Aorta (tissue), 5 donors: ENCODE data around the gene MNT. TPM values are rescaled to one million over a fixed set of nuclear protein-coding genes. Genes with fewer than 3 reads are reported as not detected.

Experiments
- ATAC-seq: fragments of 200-7000 bp; cut with Tn5 transposase; one replicate; pipeline ENCODE4 v1.9.1; 2022; ENCODE audit warnings: moderate library complexity; ENCODE audit not compliant: low FRiP score
- DNase-seq, 2 donors: peaks; one replicate each; pipeline ENCODE4 v3.0.0-alpha.2; 2020
- H3K27ac ChIP-seq, 2 donors: one replicate each; pipeline ENCODE4 v1.5.1; 2013; ENCODE audit warnings: low read length in 2 of 2, mild to moderate bottlenecking in 2 of 2, moderate library complexity in 2 of 2, control low read depth in 1 of 2, inconsistent platforms in 1 of 2, low read depth in 1 of 2
- H3K27me3 ChIP-seq, 2 donors: one replicate each; pipeline ENCODE4 v1.6.1; 2013; ENCODE audit warnings: control low read depth in 1 of 2, low read length in 1 of 2, mild to moderate bottlenecking in 1 of 2, moderate library complexity in 1 of 2; ENCODE audit not compliant: insufficient read depth in 2 of 2, control insufficient read depth in 1 of 2
- H3K36me3 ChIP-seq, 2 donors: one replicate each; pipeline ENCODE4 v1.6.1; 2013; ENCODE audit warnings: control low read depth in 1 of 2, low read length in 1 of 2, mild to moderate bottlenecking in 1 of 2; ENCODE audit not compliant: insufficient read depth in 2 of 2, control insufficient read depth in 1 of 2
- H3K4me1 ChIP-seq, 2 donors: one replicate each; pipeline ENCODE4 v1.6.1; 2013; ENCODE audit warnings: low read length in 2 of 2, control low read depth in 1 of 2, mild to moderate bottlenecking in 1 of 2, moderate library complexity in 1 of 2; ENCODE audit not compliant: insufficient read depth in 2 of 2, control insufficient read depth in 1 of 2
- H3K4me3 ChIP-seq, 2 donors: one replicate each; pipeline ENCODE4 v1.5.1; 2013; ENCODE audit warnings: low read length in 2 of 2, control low read depth in 1 of 2, mild to moderate bottlenecking in 1 of 2
- H3K9me3 ChIP-seq: one replicate; pipeline ENCODE4 v1.6.1; 2013; ENCODE audit warnings: mild to moderate bottlenecking, low read length; ENCODE audit not compliant: control insufficient read depth
- WGBS, 2 donors: extraction: QIAGEN DNeasy Blood & Tissue Kit; methylation state at CpG; one replicate each; pipeline ENCODE4 v1.1.7; 2013; 5-methylcytosine and 5-hydroxymethylcytosine counted together
- intact Hi-C, 2 donors: fragments of 100-400 bp; cut with DNase I; formaldehyde crosslinking; loops; one replicate each; pipeline versions ENCODE4 v1.14.2 to v1.15.0; 2022
- polyA plus RNA-seq, 2 donors: library from polyadenylated mRNA; stranded (reverse); fragments of 200-250 nt; gene quantifications; one replicate each; pipeline ENCODE4 v1.2.3, GENCODE V29; 2013
- total RNA-seq, 2 donors: library from RNA; stranded (reverse); fragmentation: NEBNext Ultra II Directional; extraction: Animal tissue kit (Norgen Biotek cat#: 25700); gene quantifications; one replicate each; pipeline ENCODE4 v1.2.1, GENCODE V29; 2021
- donor health status: healthy with polysubstance abuse.
- donor health status: Bipolar disorder and iron deficiency.
- donor health status: DM: no; HTN: no; CAD: no.
- donor health status: DM: no; HTN: no; CAD: no.
- donor health status: DM: yes; HTN: yes; CAD: no.

MNT gene
- total and polyA plus RNA-seq, 4 donors, result 8.3 to 35.7 (median 18.6) TPM

GRCh38 chr17:2406903-2407790, 6.3 kb upstream of the MNT start:
- H3K4me3 ChIP-seq, result no peak overlapping the region

GRCh38 chr17:2406271-2406902, 5.5 kb upstream of the MNT start:
- no peaks in the 10 kb centered on the region for H3K36me3 ChIP-seq
- H3K27me3 ChIP-seq, result no peaks in the 10 kb centered on the region
- peak overlapping the region; percentile 69 to 91 for H3K27ac ChIP-seq
- intact Hi-C loops, result no loop called here
- DNase-seq (peak in 1 of 2 donors; percentile 47), ATAC-seq (no peak)
- no peaks in the 10 kb centered on the region for H3K4me1 ChIP-seq
- no peak overlapping the region for H3K4me3 ChIP-seq
- no peaks in the 10 kb centered on the region for H3K9me3 ChIP-seq
- WGBS, 2 donors, result 80 to 90% methylated on average over 8 of the region's 8 CpGs

More at GRCh38 chr17:2406903-2407790, 6.3 kb upstream of the MNT start:
- WGBS, 2 donors, result 16 to 22% methylated on average over 15 of the region's 15 CpGs
- no peaks in the 10 kb centered on the region for H3K4me1 ChIP-seq
- no peaks in the 10 kb centered on the region for H3K9me3 ChIP-seq
- intact Hi-C loops, result no loop called here
- peak overlapping the region; percentile 69 to 91 for H3K27ac ChIP-seq
- ATAC-seq (peak; percentile 82), DNase-seq (peak; percentile 86 to 90)
- H3K36me3 ChIP-seq, result no peaks in the 10 kb centered on the region
- H3K27me3 ChIP-seq, result no peaks in the 10 kb centered on the region

GRCh38 chr17:2405247-2405926, 4.5 kb upstream of the MNT start:
- DNase-seq (peak in 1 of 2 donors; percentile 50), ATAC-seq (no peak)
- H3K36me3 ChIP-seq, result no peaks in the 10 kb centered on the region
- H3K27ac ChIP-seq, result no peak overlapping the region
- H3K4me3 ChIP-seq, result no peak overlapping the region
- no peaks in the 10 kb centered on the region for H3K9me3 ChIP-seq
- intact Hi-C loops, result no loop called here
- H3K4me1 ChIP-seq, result no peaks in the 10 kb centered on the region
- no peaks in the 10 kb centered on the region for H3K27me3 ChIP-seq
- 85 to 92% methylated on average over 14 of the region's 14 CpGs for WGBS, 2 donors

GRCh38 chr17:2403044-2403443, 2.2 kb upstream of the MNT start:
- DNase-seq (peak in 1 of 2 donors; percentile 9), ATAC-seq (no peak)
- Histone ChIP-seq H3K36me3 (no peaks in the 10 kb centered on the region), H3K27ac (peak overlapping the region in 1 of 2 donors; percentile 87), H3K4me1 (no peaks in the 10 kb centered on the region), H3K9me3 (no peaks in the 10 kb centered on the region), H3K27me3 (no peaks in the 10 kb centered on the region), H3K4me3 (no peak overlapping the region)
- intact Hi-C loops, result no loop called here
- WGBS, 2 donors, result 66 to 73% methylated on average over 4 of the region's 4 CpGs

- H3K27me3 ChIP-seq, result no peaks in the 10 kb centered on the region
These were observed 1.7 kb upstream of the MNT start for GRCh38 chr17:2402544-2402943.

GRCh38 chr17:2401426-2402221, 764 bp upstream of the MNT start:
- Histone ChIP-seq H3K36me3 (no peaks in the 10 kb centered on the region), H3K9me3 (no peaks in the 10 kb centered on the region), H3K27me3 (no peaks in the 10 kb centered on the region), H3K4me1 (no peaks in the 10 kb centered on the region), H3K4me3 (peak overlapping the region; percentile 41 to 65), H3K27ac (peak overlapping the region; percentile 45 to 93)
- intact Hi-C loops, result no loop called here
- 0 to 1% methylated on average over 68 to 72 of the region's 72 CpGs for WGBS, 2 donors
- DNase-seq, result peak; percentile 100
- ATAC-seq, result peak; percentile 88

More at GRCh38 chr17:2402544-2402943, 1.7 kb upstream of the MNT start:
- peak in 1 of 2 donors; percentile 59 for DNase-seq
- peak overlapping the region; percentile 41 to 65 for H3K4me3 ChIP-seq
- intact Hi-C loops, result no loop called here
- H3K27ac ChIP-seq, result peak overlapping the region in 1 of 2 donors; percentile 87
- H3K36me3 ChIP-seq, result no peaks in the 10 kb centered on the region
- no peaks in the 10 kb centered on the region for H3K4me1 ChIP-seq
- 1 to 4% methylated on average over 15 of the region's 15 CpGs for WGBS, 2 donors
- no peaks in the 10 kb centered on the region for H3K9me3 ChIP-seq
- no peak for ATAC-seq

GRCh38 chr17:2400474-2400866, 390 bp downstream of the MNT start:
- no peak for ATAC-seq
- 0% methylated on average over 42 to 43 of the region's 43 CpGs for WGBS, 2 donors

More at GRCh38 chr17:2400474-2400866, 390 bp downstream of the MNT start:
- Histone ChIP-seq H3K9me3 (no peaks in the 10 kb centered on the region), H3K36me3 (no peaks in the 10 kb centered on the region), H3K4me3 (peak overlapping the region; percentile 65 to 75), H3K27ac (peak overlapping the region; percentile 65 to 93), H3K27me3 (no peaks in the 10 kb centered on the region), H3K4me1 (peaks cover 0 to 2% of the 10 kb centered on the region in 2 donors)
- peak; percentile 80 to 88 for DNase-seq
- intact Hi-C loops, result no loop called here
